SU-DHL-6 (cell line): ENCODE data around the gene WDR7.

Experiments used
- EZH2phosphoT487 ChIP-seq: fragments of 200-600 bp; sonication (generic), shearing (Covaris generic); conservative IDR thresholded peaks from 2 replicates; pipeline ENCODE4 v1.6.1; 2018; ENCODE audit warnings: mild to moderate bottlenecking, antibody characterized with exemption, low read length, moderate library complexity, mixed read lengths
- TF ChIP-seq, protein P1 (sequence below): fragments of 200-600 bp; sonication (generic); IDR thresholded peaks from one replicate; pipeline ENCODE4 v1.5.1; 2017; ENCODE audit warnings: antibody characterized with exemption, mild to moderate bottlenecking, low read length, moderate library complexity; ENCODE audit not compliant: insufficient read depth, poor library complexity, severe bottlenecking

DNA sequence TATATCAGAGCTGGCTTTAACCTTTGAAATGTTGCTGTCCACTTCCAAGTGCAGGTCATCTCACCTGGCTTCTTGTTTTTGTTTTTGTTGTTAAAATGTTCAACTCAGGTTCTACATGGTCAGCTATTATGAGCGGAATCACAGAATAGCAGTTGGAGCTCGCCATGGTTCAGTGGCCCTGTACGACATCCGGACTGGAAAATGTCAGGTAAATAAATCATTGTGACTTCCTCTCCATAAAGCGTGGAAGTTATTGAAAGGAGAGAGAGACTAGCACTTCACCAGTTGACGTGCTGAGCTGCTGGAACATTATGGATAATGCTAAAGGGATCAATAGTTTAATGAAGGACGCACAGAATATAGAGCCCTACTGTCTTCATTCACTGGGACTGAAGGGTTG lies 311.2 kb downstream of the WDR7 start:
- TF ChIP-seq, protein P1, sequence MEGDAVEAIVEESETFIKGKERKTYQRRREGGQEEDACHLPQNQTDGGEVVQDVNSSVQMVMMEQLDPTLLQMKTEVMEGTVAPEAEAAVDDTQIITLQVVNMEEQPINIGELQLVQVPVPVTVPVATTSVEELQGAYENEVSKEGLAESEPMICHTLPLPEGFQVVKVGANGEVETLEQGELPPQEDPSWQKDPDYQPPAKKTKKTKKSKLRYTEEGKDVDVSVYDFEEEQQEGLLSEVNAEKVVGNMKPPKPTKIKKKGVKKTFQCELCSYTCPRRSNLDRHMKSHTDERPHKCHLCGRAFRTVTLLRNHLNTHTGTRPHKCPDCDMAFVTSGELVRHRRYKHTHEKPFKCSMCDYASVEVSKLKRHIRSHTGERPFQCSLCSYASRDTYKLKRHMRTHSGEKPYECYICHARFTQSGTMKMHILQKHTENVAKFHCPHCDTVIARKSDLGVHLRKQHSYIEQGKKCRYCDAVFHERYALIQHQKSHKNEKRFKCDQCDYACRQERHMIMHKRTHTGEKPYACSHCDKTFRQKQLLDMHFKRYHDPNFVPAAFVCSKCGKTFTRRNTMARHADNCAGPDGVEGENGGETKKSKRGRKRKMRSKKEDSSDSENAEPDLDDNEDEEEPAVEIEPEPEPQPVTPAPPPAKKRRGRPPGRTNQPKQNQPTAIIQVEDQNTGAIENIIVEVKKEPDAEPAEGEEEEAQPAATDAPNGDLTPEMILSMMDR = no peak
- TF ChIP-seq EZH2phosphoT487 = no peak
